RWPE1 (cell line): Measurements from ENCODE around the gene WFDC2.
A peak's percentile ranks its signal among the peaks of the same experiment; 100 is the strongest.

ENCODE experiments used
- CTCF ChIA-PET: fragments of 350-600 bp; sonication (Branson Sonifier 250); formaldehyde crosslinking; extraction: SDS; loops from one replicate; lab custom pipeline; 2021; lab: Yijun Ruan, JAX
- POLR2A ChIA-PET: fragments of 400-600 bp; formaldehyde crosslinking; extraction: SDS; loops from one replicate; lab custom pipeline; 2020; ENCODE audit warnings: antibody characterized with exemption; ENCODE audit not compliant: low non-redundant PET; lab: Yijun Ruan, JAX
- DNase-seq: peaks from one replicate; pipeline ENCODE4 v3.0.0; 2012; ENCODE audit warnings: low spot score
- H3K27ac ChIP-seq: fragments of 450-650 bp; 2 replicates; pipeline ENCODE4 v1.5.1; 2017
- TF ChIP-seq, protein P1 (sequence below): fragments of 450-650 bp; conservative IDR thresholded peaks from 2 replicates; pipeline ENCODE4 v1.5.1; 2017; ENCODE audit warnings: low read depth, mild to moderate bottlenecking

The WFDC2 gene, protein sequence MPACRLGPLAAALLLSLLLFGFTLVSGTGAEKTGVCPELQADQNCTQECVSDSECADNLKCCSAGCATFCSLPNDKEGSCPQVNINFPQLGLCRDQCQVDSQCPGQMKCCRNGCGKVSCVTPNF

GRCh38 chr20:45469336-45470261, at the start of gene WFDC2:
TSS of gene WFDC2 (plus strand) at chr20:45469753. CDS start at chr20:45469782, 29 bp downstream.
- ChIA-PET CTCF (interaction anchor here (0.6 to 1.8 kb wide), 7 partner anchors 10 to 287 kb away, joined by 3 to 6 read pairs (median 4); no protein-coding TSS in a partner anchor), POLR2A (no interaction called here)
- H3K27ac ChIP-seq = no peak within 1 kb of the TSS
- TF ChIP-seq, protein P1, sequence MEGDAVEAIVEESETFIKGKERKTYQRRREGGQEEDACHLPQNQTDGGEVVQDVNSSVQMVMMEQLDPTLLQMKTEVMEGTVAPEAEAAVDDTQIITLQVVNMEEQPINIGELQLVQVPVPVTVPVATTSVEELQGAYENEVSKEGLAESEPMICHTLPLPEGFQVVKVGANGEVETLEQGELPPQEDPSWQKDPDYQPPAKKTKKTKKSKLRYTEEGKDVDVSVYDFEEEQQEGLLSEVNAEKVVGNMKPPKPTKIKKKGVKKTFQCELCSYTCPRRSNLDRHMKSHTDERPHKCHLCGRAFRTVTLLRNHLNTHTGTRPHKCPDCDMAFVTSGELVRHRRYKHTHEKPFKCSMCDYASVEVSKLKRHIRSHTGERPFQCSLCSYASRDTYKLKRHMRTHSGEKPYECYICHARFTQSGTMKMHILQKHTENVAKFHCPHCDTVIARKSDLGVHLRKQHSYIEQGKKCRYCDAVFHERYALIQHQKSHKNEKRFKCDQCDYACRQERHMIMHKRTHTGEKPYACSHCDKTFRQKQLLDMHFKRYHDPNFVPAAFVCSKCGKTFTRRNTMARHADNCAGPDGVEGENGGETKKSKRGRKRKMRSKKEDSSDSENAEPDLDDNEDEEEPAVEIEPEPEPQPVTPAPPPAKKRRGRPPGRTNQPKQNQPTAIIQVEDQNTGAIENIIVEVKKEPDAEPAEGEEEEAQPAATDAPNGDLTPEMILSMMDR = no peak
- DNase-seq = no peak

DNA sequence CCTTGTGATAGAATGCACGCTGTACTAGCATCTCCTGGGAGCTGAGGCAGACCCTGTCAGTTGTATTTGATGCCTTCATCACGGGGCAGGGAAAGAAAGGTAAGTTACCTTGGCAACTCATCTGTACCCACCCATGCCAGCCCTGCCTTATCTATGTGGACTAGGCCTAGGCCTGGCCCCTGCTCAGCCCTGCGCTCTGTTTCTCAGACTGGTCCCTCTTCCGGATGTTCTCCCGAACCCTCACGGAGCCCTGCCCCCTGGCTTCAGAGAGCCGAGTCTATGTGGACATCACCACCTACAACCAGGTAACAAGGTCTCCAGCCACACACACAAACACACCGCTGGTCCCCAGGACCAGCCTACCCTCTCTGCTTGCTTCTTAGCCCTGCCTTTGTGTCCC, 49.4 kb upstream of the WFDC2 start:
- ChIA-PET CTCF (interaction anchor here (0.5 to 2.7 kb wide), 7 partner anchors 39 to 1383 kb away, joined by 3 to 12 read pairs (median 4); partner anchors contain the start of gene SYS1), POLR2A (interaction anchor here (0.5 to 0.6 kb wide), 2 partner anchors 78 to 101 kb away, joined by 3 read pairs; no protein-coding TSS in a partner anchor)
- DNase-seq = no peak
- TF ChIP-seq, protein P1 = no peak
- peak overlapping the region; percentile 90 for H3K27ac ChIP-seq

- peak overlapping the region; percentile 8 for H3K27ac ChIP-seq
- CTCF ChIA-PET = interaction anchor here (0.9 kb wide), 1 partner anchor 13 kb away, joined by 3 read pairs; no protein-coding TSS in a partner anchor
- POLR2A ChIA-PET = no interaction called here
- TF ChIP-seq, protein P1 = no peak
- DNase-seq = no peak
These were observed 45.9 kb upstream of the WFDC2 start for GRCh38 chr20:45423700-45424099.

- ChIA-PET CTCF (interaction anchor here (0.6 kb wide), 2 partner anchors 63 to 305 kb away, joined by 3 read pairs; partner anchors contain the start of gene SYS1), POLR2A (no interaction called here)
- no peak overlapping the region for H3K27ac ChIP-seq
- no peak for DNase-seq
- TF ChIP-seq, protein P1 = no peak
These were observed 44.0 kb upstream of the WFDC2 start for GRCh38 chr20:45425561-45425960.

- peak overlapping the region; percentile 3 for H3K27ac ChIP-seq
- CTCF ChIA-PET = interaction anchor here (0.6 to 2.2 kb wide), 5 partner anchors 11 to 306 kb away, joined by 3 to 8 read pairs (median 3); partner anchors contain the start of gene SYS1
- no peak for DNase-seq
- TF ChIP-seq, protein P1 = no peak
- POLR2A ChIA-PET = interaction anchor here (0.6 kb wide), 1 partner anchor 389 kb away, joined by 3 read pairs; no protein-coding TSS in a partner anchor
These were observed 43.1 kb upstream of the WFDC2 start for GRCh38 chr20:45426320-45427016.
